SH-SY5Y (cell line): ENCODE measurements around the gene NLRP5.

ENCODE experiments used
- GATA2 ChIP-seq: IDR thresholded peaks from 2 replicates; pipeline ENCODE4 v1.6.1; 2011; ENCODE audit warnings: mild to moderate bottlenecking, low read depth, low read length
- GATA3 ChIP-seq: IDR thresholded peaks from 2 replicates; pipeline ENCODE4 v1.6.1; 2011; ENCODE audit warnings: low read depth, mild to moderate bottlenecking, low read length, moderate library complexity

NLRP5 gene

GRCh38 chr19:55986487-55986886 lies at the start of gene NLRP5:
NLRP5 (plus strand) TSS chr19:55986775.
- TF ChIP-seq GATA3 (no peak), GATA2 (no peak)

GRCh38 chr19:55939206-55939605 lies 47.4 kb upstream of the NLRP5 start:
- TF ChIP-seq GATA3 (no peak), GATA2 (no peak)

GRCh38 chr19:55940306-55940705 lies 46.3 kb upstream of the NLRP5 start:
- TF ChIP-seq GATA2: no peak
- TF ChIP-seq GATA3: no peak

- TF ChIP-seq GATA3 (no peak), GATA2 (no peak)
These were observed 39.0 kb upstream of the NLRP5 start, which contains the start of gene NLRP8 for GRCh38 chr19:55947532-55947931. NLRP8 (plus strand) TSS chr19:55947832.

- TF ChIP-seq GATA2 (no peak), GATA3 (no peak)
These were observed 30.1 kb upstream of the NLRP5 start for GRCh38 chr19:55956431-55956830.

- TF ChIP-seq GATA3 (no peak), GATA2 (no peak)
These were observed 28.2 kb upstream of the NLRP5 start for GRCh38 chr19:55958356-55958755.

- no peak for TF ChIP-seq GATA3
- TF ChIP-seq GATA2: no peak
These were observed 26.4 kb upstream of the NLRP5 start for GRCh38 chr19:55959996-55960675.

- TF ChIP-seq GATA2: no peak
- no peak for TF ChIP-seq GATA3
These were observed 24.4 kb upstream of the NLRP5 start for GRCh38 chr19:55962186-55962585.

GRCh38 chr19:55973982-55974381 lies 12.6 kb upstream of the NLRP5 start:
- TF ChIP-seq GATA2 (no peak), GATA3 (no peak)

- TF ChIP-seq GATA2: no peak
- TF ChIP-seq GATA3: no peak
These were observed 6.2 kb upstream of the NLRP5 start for GRCh38 chr19:55980415-55980814.

GRCh38 chr19:55985254-55985653 lies 1.3 kb upstream of the NLRP5 start:
- TF ChIP-seq GATA3: no peak
- TF ChIP-seq GATA2: no peak

GRCh38 chr19:55990831-55991230 lies 4.3 kb downstream of the NLRP5 start:
- TF ChIP-seq GATA3 (no peak), GATA2 (no peak)

GRCh38 chr19:55993492-55993891 lies 6.9 kb downstream of the NLRP5 start:
- TF ChIP-seq GATA2 (no peak), GATA3 (no peak)

GRCh38 chr19:56014765-56015164 lies 28.2 kb downstream of the NLRP5 start:
- TF ChIP-seq GATA2 (no peak), GATA3 (no peak)

- TF ChIP-seq GATA3: no peak
- no peak for TF ChIP-seq GATA2
These were observed 29.2 kb downstream of the NLRP5 start for GRCh38 chr19:56015756-56016155.

- TF ChIP-seq GATA3 (no peak), GATA2 (no peak)
These were observed 40.2 kb downstream of the NLRP5 start for GRCh38 chr19:56026769-56027168.
